B cell (primary cell): ENCODE data around the gene CNFN. TPM values are rescaled to one million over a fixed set of nuclear protein-coding genes. Genes with fewer than 3 reads are reported as not detected.

ENCODE experiments used
- ATAC-seq: fragments of 200-7000 bp; cut with Tn5 transposase; one replicate; pipeline ENCODE4 v1.10.0; 2021; ENCODE audit warnings: low read depth, mild to moderate bottlenecking, moderate number of reproducible peaks, moderate library complexity
- CTCF ChIA-PET: fragments of 350-600 bp; sonication (Branson Sonifier 250); formaldehyde crosslinking; loops from one replicate; lab custom pipeline; 2021; ENCODE audit warnings: antibody characterized with exemption, inconsistent platforms; lab: Charles Lee
- POLR2A ChIA-PET: fragments of 350-600 bp; sonication (Branson Sonifier 250); formaldehyde crosslinking; loops from one replicate; lab custom pipeline; 2021; ENCODE audit warnings: antibody characterized with exemption; lab: Charles Lee
- DNase-seq: peaks from one replicate; pipeline ENCODE4 v3.0.0; 2013
- H2AFZ ChIP-seq: 2 replicates; pipeline ENCODE4 v1.6.1; 2012; ENCODE audit warnings: mild to moderate bottlenecking, low read depth, low read length; ENCODE audit not compliant: insufficient read depth, poor library complexity, severe bottlenecking
- H3K27ac ChIP-seq, 2 donors: 1 replicate in 1 of 2; 2 replicates in 1 of 2; pipeline ENCODE4 v1.5.1; 2012 to 2013; ENCODE audit warnings: low read length in 2 of 2, mild to moderate bottlenecking in 2 of 2, moderate library complexity in 1 of 2
- H3K27me3 ChIP-seq, 4 experiments: fragments of 200-600 bp in 1 of 4; sonication (generic) in 1 of 4; replicated peaks in 1 of 4; 1 replicate in 2 of 4; 2 replicates in 2 of 4; pipeline versions ENCODE4 v1.6.1 to v1.7.0; 2013 to 2016; ENCODE audit warnings: low read length in 3 of 4, mild to moderate bottlenecking in 2 of 4, mixed read lengths in 1 of 4, moderate library complexity in 1 of 4; ENCODE audit not compliant: insufficient read depth in 4 of 4, control insufficient read depth in 3 of 4; ENCODE audit errors: control extremely low read depth in 1 of 4
- H3K36me3 ChIP-seq, 2 experiments: replicated peaks in 1 of 2; 1 replicate in 1 of 2; 2 replicates in 1 of 2; pipeline versions ENCODE4 v1.6.1 to v1.7.1; 2013; ENCODE audit warnings: low read length in 1 of 2; ENCODE audit not compliant: insufficient read depth in 2 of 2, control insufficient read depth in 1 of 2; ENCODE audit errors: control extremely low read depth in 1 of 2, extremely low read depth in 1 of 2
- H3K4me1 ChIP-seq, 2 donors: fragments of 200-600 bp in 1 of 2; sonication (generic) in 1 of 2; 1 replicate in 1 of 2; 2 replicates in 1 of 2; pipeline versions ENCODE4 v1.5.1 to v1.6.1; 2013 to 2017; ENCODE audit warnings: low read length in 2 of 2; ENCODE audit not compliant: control insufficient read depth in 2 of 2, insufficient read depth in 2 of 2
- H3K4me2 ChIP-seq: replicated peaks from 2 replicates; pipeline ENCODE3; 2012; ENCODE audit warnings: mild to moderate bottlenecking, low read depth, low read length; ENCODE audit not compliant: poor library complexity, severe bottlenecking
- H3K4me3 ChIP-seq, 5 experiments: fragments of 200-600 bp in 1 of 5; sonication (generic) in 1 of 5; 1 replicate in 3 of 5; 2 replicates in 2 of 5; pipeline versions ENCODE4 v1.5.1 to v1.7.0; 2011 to 2016; ENCODE audit warnings: low read length in 4 of 5, mild to moderate bottlenecking in 4 of 5, low read depth in 2 of 5, control low read depth in 1 of 5, moderate library complexity in 1 of 5; ENCODE audit not compliant: insufficient read depth in 1 of 5; ENCODE audit errors: control extremely low read depth in 1 of 5, extremely low read depth in 1 of 5
- H3K79me2 ChIP-seq: fragments of 200-600 bp; sonication (generic); one replicate; pipeline ENCODE4 v1.6.0; 2016; ENCODE audit warnings: low read length; ENCODE audit not compliant: control insufficient read depth, insufficient read depth
- H3K9ac ChIP-seq: fragments of 200-600 bp; sonication (generic); 2 replicates; pipeline ENCODE4 v1.6.1; 2017; ENCODE audit warnings: mild to moderate bottlenecking, low read length, moderate library complexity
- H3K9me3 ChIP-seq, 3 donors: one replicate each; pipeline versions ENCODE4 v1.6.1 to v1.7.1; 2013; ENCODE audit warnings: low read length in 2 of 3; ENCODE audit not compliant: control insufficient read depth in 2 of 3, insufficient read depth in 1 of 3; ENCODE audit errors: control extremely low read depth in 1 of 3
- H4K20me1 ChIP-seq: 2 replicates; pipeline ENCODE4 v1.6.0; 2012; ENCODE audit warnings: mild to moderate bottlenecking, low read length; ENCODE audit not compliant: insufficient read depth, control insufficient read depth, poor library complexity, severe bottlenecking
- H3K27ac Mint-ChIP-seq: one replicate; pipeline ENCODE4 v1.8.0; 2021; ENCODE audit warnings: mixed read lengths
- H3K27me3 Mint-ChIP-seq: one replicate; pipeline ENCODE4 v1.8.0; 2021; ENCODE audit warnings: mixed read lengths
- H3K4me1 Mint-ChIP-seq: one replicate; pipeline ENCODE4 v1.8.0; 2021; ENCODE audit warnings: mixed read lengths
- H3K4me3 Mint-ChIP-seq: one replicate; pipeline ENCODE4 v1.8.0; 2021; ENCODE audit warnings: mixed read lengths
- H3K9me3 Mint-ChIP-seq: one replicate; pipeline ENCODE4 v1.8.0; 2022; ENCODE audit warnings: mixed read lengths; ENCODE audit not compliant: insufficient read depth
- EZH2 ChIP-seq: IDR thresholded peaks from 2 replicates; pipeline ENCODE4 v1.6.1; 2012; ENCODE audit warnings: borderline replicate concordance, low read depth, mild to moderate bottlenecking, moderate library complexity, low read length; ENCODE audit not compliant: insufficient read depth, poor library complexity, severe bottlenecking
- WGBS: methylation state at CpG from one replicate; pipeline ENCODE4 v1.1.5; 2013; ENCODE audit warnings: missing lambda C conversion rate; ENCODE audit not compliant: insufficient coverage; 5-methylcytosine and 5-hydroxymethylcytosine counted together
- intact Hi-C: fragments of 100-400 bp; cut with micrococcal nuclease; formaldehyde crosslinking; loops from one replicate; pipeline ENCODE4 v1.10.0; 2022
- polyA plus RNA-seq: library from polyadenylated mRNA; depleted of rRNA; stranded (reverse); fragments of >200 nt; gene quantifications from 2 replicates; pipeline ENCODE4 v1.2.3, GENCODE V29; 2012
- total RNA-seq, 2 donors: library from RNA; stranded (reverse); fragments of 120-200 nt in 1 of 2; gene quantifications; 1 replicate in 1 of 2; 2 replicates in 1 of 2; pipeline versions ENCODE4 v1.2.3 to v1.2.4, GENCODE V29; 2013 to 2022
- TF ChIP-seq, protein P1 (sequence below): fragments of 200-600 bp; IDR thresholded peaks from one replicate; pipeline ENCODE4 v1.8.0; 2022; ENCODE audit warnings: antibody characterized with exemption, mild to moderate bottlenecking

The CNFN gene
- total and polyA plus RNA-seq, 2 donors (not counting 1 experiment from before 2014, with no cell fraction given): 4.1 to 23.2 TPM

DNA sequence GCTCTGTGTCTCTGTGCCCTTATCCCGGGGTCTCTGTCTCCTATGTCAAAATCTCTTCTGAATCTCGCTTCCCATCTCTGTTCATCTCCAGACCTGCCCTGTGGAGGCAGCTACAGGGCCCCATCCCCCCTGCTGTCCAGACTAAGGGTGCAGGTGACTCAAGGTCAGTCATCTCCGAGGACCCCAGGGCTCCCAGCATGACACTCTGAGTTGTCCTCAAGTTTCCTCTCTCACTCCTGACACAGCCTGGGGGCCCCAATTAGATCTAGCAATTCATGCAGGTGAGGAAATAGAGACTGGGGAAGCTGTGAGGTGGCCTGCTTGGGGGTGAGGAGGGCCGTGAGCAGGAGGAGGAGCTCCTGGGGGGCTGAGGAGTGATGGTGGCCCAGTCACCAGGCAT, 2.1 kb upstream of the CNFN start:
- Histone ChIP-seq H3K4me2 (no peak overlapping the region), H3K9ac (no peak overlapping the region), H3K9me3 (no peaks in the 10 kb centered on the region), H3K79me2 (peaks cover 2% of the 10 kb centered on the region), H3K4me3 (no peak overlapping the region), H3K27ac (no peak overlapping the region), H3K4me1 (peaks cover 6 to 12% of the 10 kb centered on the region in 2 donors), H4K20me1 (no peaks in the 10 kb centered on the region), H3K27me3 (peaks cover 0 to 12% (median 6%) of the 10 kb centered on the region in 4 experiments), H3K36me3 (no peaks in the 10 kb centered on the region), H2AFZ (no peak overlapping the region)
- intact Hi-C loops: no loop called here
- ChIA-PET POLR2A (interaction anchor here (0.5 to 0.8 kb wide), 2 partner anchors 10 to 12 kb away, joined by 3 to 4 read pairs; no protein-coding TSS in a partner anchor), CTCF (no interaction called here)
- 91% methylated on average over 3 of the region's 4 CpGs for WGBS
- ATAC-seq: no peak
- TF ChIP-seq, protein P1, sequence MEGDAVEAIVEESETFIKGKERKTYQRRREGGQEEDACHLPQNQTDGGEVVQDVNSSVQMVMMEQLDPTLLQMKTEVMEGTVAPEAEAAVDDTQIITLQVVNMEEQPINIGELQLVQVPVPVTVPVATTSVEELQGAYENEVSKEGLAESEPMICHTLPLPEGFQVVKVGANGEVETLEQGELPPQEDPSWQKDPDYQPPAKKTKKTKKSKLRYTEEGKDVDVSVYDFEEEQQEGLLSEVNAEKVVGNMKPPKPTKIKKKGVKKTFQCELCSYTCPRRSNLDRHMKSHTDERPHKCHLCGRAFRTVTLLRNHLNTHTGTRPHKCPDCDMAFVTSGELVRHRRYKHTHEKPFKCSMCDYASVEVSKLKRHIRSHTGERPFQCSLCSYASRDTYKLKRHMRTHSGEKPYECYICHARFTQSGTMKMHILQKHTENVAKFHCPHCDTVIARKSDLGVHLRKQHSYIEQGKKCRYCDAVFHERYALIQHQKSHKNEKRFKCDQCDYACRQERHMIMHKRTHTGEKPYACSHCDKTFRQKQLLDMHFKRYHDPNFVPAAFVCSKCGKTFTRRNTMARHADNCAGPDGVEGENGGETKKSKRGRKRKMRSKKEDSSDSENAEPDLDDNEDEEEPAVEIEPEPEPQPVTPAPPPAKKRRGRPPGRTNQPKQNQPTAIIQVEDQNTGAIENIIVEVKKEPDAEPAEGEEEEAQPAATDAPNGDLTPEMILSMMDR: no peak
- no peak for TF ChIP-seq EZH2
- peaks cover 10% of the 10 kb centered on the region for H3K4me1 Mint-ChIP-seq
- no peaks in the 10 kb centered on the region for H3K9me3 Mint-ChIP-seq
- DNase-seq: no peak
- H3K4me3 Mint-ChIP-seq: no peak overlapping the region
- no peak overlapping the region for H3K27ac Mint-ChIP-seq
- H3K27me3 Mint-ChIP-seq: peaks cover 21% of the 10 kb centered on the region

DNA sequence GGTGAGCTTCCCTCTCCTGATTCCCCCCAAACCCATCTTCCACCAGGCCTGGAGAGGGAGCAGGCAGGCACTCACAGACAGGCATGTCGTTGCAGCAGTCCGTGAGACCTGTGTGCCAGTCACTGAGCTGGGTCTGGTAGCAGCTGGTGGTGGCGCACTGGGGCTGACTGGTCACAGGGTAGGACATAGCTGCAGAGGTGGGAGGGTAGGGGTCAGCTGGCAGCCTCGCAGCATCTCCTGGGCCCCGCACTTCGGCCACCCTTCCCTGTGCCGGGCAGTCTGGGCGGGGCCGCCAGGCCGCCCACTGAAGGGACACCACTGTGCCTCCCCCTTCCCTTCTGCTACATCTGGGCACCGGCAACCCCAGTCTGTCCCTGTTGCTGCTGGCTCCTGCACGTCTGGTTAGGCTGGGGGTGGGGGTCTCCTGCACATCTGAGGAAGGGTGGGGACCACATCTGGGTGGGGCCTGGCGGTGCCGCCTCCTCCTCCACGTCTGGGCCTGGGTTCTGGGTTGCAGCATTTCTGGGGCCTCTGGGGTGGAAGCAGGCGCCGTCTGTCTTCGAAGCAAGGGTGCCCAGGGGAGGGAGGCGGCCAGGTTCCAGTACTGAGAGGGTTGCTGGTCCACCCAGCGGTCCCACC, 1.1 kb downstream of the CNFN start:
- CTCF ChIA-PET: interaction anchor here (1.0 to 4.2 kb wide), 3 partner anchors 8 to 12 kb away, joined by 3 to 27 read pairs (median 4); no protein-coding TSS in a partner anchor

More for the DNA sequence above, 1.1 kb downstream of the CNFN start:
- Mint-ChIP-seq H3K4me1 (peaks cover 7% of the 10 kb centered on the region), H3K9me3 (no peaks in the 10 kb centered on the region), H3K27me3 (peaks cover 21% of the 10 kb centered on the region), H3K27ac (no peak overlapping the region), H3K4me3 (no peak overlapping the region)
- ATAC-seq (no peak), DNase-seq (no peak)
- H3K4me3 ChIP-seq: no peak overlapping the region
- H3K27me3 ChIP-seq: peaks cover 0 to 12% (median 6%) of the 10 kb centered on the region in 4 experiments
- H3K9ac ChIP-seq: no peak overlapping the region
- WGBS: 85% methylated on average over 12 of the region's 20 CpGs
- H2AFZ ChIP-seq: no peak overlapping the region
- no peaks in the 10 kb centered on the region for H3K36me3 ChIP-seq
- no peak overlapping the region for H3K4me2 ChIP-seq
- H3K4me1 ChIP-seq: peaks cover 5 to 12% of the 10 kb centered on the region in 2 donors
- TF ChIP-seq EZH2: no peak
- TF ChIP-seq, protein P1: no peak
- no peaks in the 10 kb centered on the region for H3K79me2 ChIP-seq
- POLR2A ChIA-PET: interaction anchor here (0.6 kb wide), 1 partner anchor 24 kb away, joined by 5 read pairs; no protein-coding TSS in a partner anchor
- H3K9me3 ChIP-seq: no peaks in the 10 kb centered on the region
- H4K20me1 ChIP-seq: no peaks in the 10 kb centered on the region
- no peak overlapping the region for H3K27ac ChIP-seq
- intact Hi-C loops: no loop called here
